PFSK-1 (cell line): ENCODE results near the gene LCN1.

Source experiments
- POLR2AphosphoS5 ChIP-seq: IDR thresholded peaks from 2 replicates; pipeline ENCODE4 v1.6.1; 2012; ENCODE audit warnings: low read depth, mild to moderate bottlenecking, control low read depth, low read length, moderate library complexity
- TAF1 ChIP-seq: IDR thresholded peaks from 2 replicates; pipeline ENCODE4 v1.6.1; 2012; ENCODE audit warnings: low read length, control low read depth, borderline replicate concordance; ENCODE audit not compliant: insufficient read depth

DNA sequence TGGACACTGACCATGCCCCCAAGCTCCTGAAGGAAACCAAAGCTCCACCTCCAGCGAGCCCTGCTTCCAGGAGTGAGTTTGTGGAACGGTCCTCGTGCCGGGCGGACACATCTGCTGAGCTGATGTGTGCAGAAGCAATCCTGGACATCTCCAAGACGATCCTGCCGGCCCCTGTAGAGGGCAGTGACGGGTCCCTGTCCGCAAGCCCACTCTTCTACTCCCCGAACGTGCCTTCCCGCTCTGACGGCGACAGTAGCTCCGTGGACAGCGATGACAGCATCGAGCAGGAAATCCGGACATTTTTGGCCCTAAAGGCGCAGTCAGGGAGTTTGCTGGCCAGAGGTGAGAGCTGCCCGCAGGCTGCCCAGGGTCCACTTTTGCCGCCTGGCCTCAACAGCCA, 35.4 kb upstream of the LCN1 start:
- TF ChIP-seq TAF1 (no peak), POLR2AphosphoS5 (no peak)
